HL-60 (cell line): Measurements from ENCODE around the gene MCM5.
"Not testable (repeated sequence)": the region's sequence is repeated elsewhere in the genome, so short reads cannot be mapped to it uniquely, and the experiment has no call there.

Experiments
- DNase-seq, 2 experiments: peaks; one replicate each; pipeline ENCODE4 v3.0.0-alpha.2; 2010 to 2020; ENCODE audit warnings: low read depth in 1 of 2, low spot score in 1 of 2
- H3K27ac ChIP-seq: fragments of 250-450 bp; sonication (Bioruptor Pico); replicated peaks from 2 replicates; pipeline ENCODE4 v1.5.1; 2020; ENCODE audit warnings: mild to moderate bottlenecking, moderate library complexity
- H3K27me3 ChIP-seq: fragments of 250-450 bp; sonication (Bioruptor Pico); 2 replicates; pipeline ENCODE4 v1.5.1; 2021; ENCODE audit warnings: mild to moderate bottlenecking, moderate library complexity; ENCODE audit not compliant: insufficient read depth, poor library complexity, severe bottlenecking
- H3K4me3 ChIP-seq: replicated peaks from 2 replicates; pipeline ENCODE4 v1.5.1; 2011; ENCODE audit warnings: mild to moderate bottlenecking, control low read depth, low read length; ENCODE audit not compliant: insufficient read depth
- CTCF ChIP-seq: IDR thresholded peaks from one replicate; pipeline ENCODE4 v1.5.1; 2011; ENCODE audit warnings: low read length, control low read depth, inconsistent platforms; ENCODE audit not compliant: insufficient read depth
- GABPA ChIP-seq: IDR thresholded peaks from 2 replicates; pipeline ENCODE4 v1.6.1; 2012; ENCODE audit warnings: low read depth
- POLR2AphosphoS5 ChIP-seq: IDR thresholded peaks from 2 replicates; pipeline ENCODE4 v1.6.1; 2012; ENCODE audit warnings: low read depth
- REST ChIP-seq: IDR thresholded peaks from 2 replicates; pipeline ENCODE4 v1.6.1; 2012; ENCODE audit warnings: low read depth; ENCODE audit not compliant: insufficient replicate concordance
- SPI1 ChIP-seq: IDR thresholded peaks from 2 replicates; pipeline ENCODE4 v1.6.1; 2012; ENCODE audit warnings: low read depth, mild to moderate bottlenecking, borderline replicate concordance

Gene MCM5

DNA sequence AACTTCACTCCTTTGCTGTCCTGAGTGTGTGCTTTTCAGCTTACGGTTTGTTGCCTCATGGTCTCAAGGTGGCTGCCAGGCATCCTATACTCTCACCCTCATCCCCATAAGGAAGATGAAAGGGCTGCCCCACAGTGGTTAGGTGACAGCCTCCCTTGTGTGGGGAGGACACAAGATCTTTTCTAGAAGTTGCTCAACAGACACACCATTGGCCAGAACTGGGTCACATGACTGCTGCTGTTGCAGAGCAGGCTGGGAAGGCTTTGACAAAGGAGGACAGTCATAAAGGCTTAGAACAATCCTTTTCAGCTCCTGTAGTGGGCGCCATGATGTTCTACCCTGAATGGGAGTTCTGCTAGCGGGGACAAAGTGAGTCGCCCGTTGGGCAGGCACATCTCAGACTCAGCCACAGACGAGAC lies 71.0 kb downstream of the MCM5 start:
- peak in 1 of 2 experiments; percentile 7 for DNase-seq
- TF ChIP-seq POLR2AphosphoS5 (no peak), CTCF (no peak), GABPA (no peak), REST (no peak), SPI1 (no peak)
- H3K27me3 ChIP-seq: no peaks in the 10 kb centered on the region
- H3K27ac ChIP-seq: no peak overlapping the region
- H3K4me3 ChIP-seq: no peak overlapping the region

DNA sequence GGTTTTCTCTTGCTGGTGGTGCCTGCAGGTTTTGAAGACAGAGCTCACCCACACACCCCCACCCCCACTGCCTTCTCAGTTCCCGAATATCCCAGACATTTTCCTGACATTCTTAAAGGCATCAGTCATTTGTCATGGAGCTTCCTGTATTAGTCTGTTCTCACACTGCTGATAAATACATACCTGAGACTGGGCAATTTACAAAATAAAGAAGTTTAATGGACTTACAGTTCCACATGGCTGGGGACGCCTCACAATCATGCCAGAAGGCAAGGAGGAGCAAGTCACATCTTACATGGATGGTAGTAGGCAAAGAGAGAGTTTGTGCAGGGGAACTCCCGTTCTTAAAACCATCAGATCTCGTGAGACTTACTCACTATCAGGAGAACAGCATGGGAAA lies 71.6 kb downstream of the MCM5 start:
- DNase-seq, H3K27me3 ChIP-seq, H3K27ac ChIP-seq, H3K4me3 ChIP-seq: not testable (repeated sequence)

GRCh38 chr22:35472488-35472887 lies 72.5 kb downstream of the MCM5 start:
- Histone ChIP-seq H3K27ac (no peak overlapping the region), H3K4me3 (no peak overlapping the region), H3K27me3 (no peaks in the 10 kb centered on the region)
- TF ChIP-seq CTCF (no peak), POLR2AphosphoS5 (no peak), REST (no peak), SPI1 (no peak)
- no peak for DNase-seq

DNA sequence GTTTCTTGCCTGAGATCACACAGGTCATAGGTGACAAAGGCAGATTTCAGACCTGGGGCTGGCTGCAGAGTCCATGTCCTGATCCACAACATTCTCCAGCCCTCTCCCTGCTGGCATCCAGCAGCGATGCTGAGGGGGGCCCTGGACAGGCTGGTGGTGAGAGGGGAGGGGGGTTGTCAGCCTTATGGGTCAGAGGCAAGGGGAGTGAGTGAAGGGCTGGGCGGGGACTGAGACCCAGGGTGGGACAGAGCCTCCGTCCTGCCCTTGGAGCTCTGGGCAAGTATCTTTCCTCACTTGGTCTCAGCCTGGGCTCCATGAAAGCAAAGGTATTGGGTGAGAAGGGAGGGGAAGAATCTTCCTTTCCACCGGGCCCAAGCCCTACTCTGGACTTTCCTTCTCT lies 74.0 kb downstream of the MCM5 start:
- Histone ChIP-seq H3K27ac (no peak overlapping the region), H3K27me3 (no peaks in the 10 kb centered on the region), H3K4me3 (no peak overlapping the region)
- TF ChIP-seq REST (no peak), SPI1 (no peak), POLR2AphosphoS5 (no peak), CTCF (no peak), GABPA (no peak)
- no peak for DNase-seq
